ENCODE measurements around the gene AGAP1. TPM values are rescaled to one million over a fixed set of nuclear protein-coding genes. Genes with fewer than 3 reads are reported as not detected.

The AGAP1 gene
- total RNA-seq, 1 donor from 2014 or later: 3.8 TPM

- H3K4me1 Mint-ChIP-seq: no peaks in the 10 kb centered on the region
- H3K27me3 Mint-ChIP-seq: peaks cover 3% of the 10 kb centered on the region
- no peak overlapping the region for H3K27ac Mint-ChIP-seq
- intact Hi-C loops (cut with micrococcal nuclease): no loop called here
- no peaks in the 10 kb centered on the region for H3K9me3 Mint-ChIP-seq
- no peak overlapping the region for H3K4me3 Mint-ChIP-seq
- DNase-seq: no peak
- H3K36me3 Mint-ChIP-seq (ENCODE audit: low read depth): no peaks in the 10 kb centered on the region
These were observed 415.0 kb downstream of the AGAP1 start for GRCh38 chr2:235908826-235909225.

- Mint-ChIP-seq H3K36me3 (ENCODE audit: low read depth) (no peaks in the 10 kb centered on the region), H3K27ac (no peak overlapping the region), H3K4me1 (no peaks in the 10 kb centered on the region), H3K9me3 (no peaks in the 10 kb centered on the region), H3K27me3 (peaks cover 2% of the 10 kb centered on the region), H3K4me3 (no peak overlapping the region)
- no peak for DNase-seq
- intact Hi-C loops (cut with micrococcal nuclease): no loop called here
These were observed 415.5 kb downstream of the AGAP1 start for GRCh38 chr2:235909358-235909757.

GRCh38 chr2:235910067-235910466 is 416.2 kb downstream of the AGAP1 start:
- DNase-seq: no peak
- no peaks in the 10 kb centered on the region for H3K27me3 Mint-ChIP-seq
- no peak overlapping the region for H3K27ac Mint-ChIP-seq
- intact Hi-C loops (cut with micrococcal nuclease): no loop called here
- H3K36me3 Mint-ChIP-seq (ENCODE audit: low read depth): no peaks in the 10 kb centered on the region
- H3K4me1 Mint-ChIP-seq: no peaks in the 10 kb centered on the region
- no peak overlapping the region for H3K4me3 Mint-ChIP-seq
- no peaks in the 10 kb centered on the region for H3K9me3 Mint-ChIP-seq

- intact Hi-C loops (cut with micrococcal nuclease): no loop called here
- no peaks in the 10 kb centered on the region for H3K27me3 Mint-ChIP-seq
- H3K9me3 Mint-ChIP-seq: no peaks in the 10 kb centered on the region
- H3K27ac Mint-ChIP-seq: no peak overlapping the region
- H3K4me1 Mint-ChIP-seq: no peaks in the 10 kb centered on the region
- H3K36me3 Mint-ChIP-seq (ENCODE audit: low read depth): no peaks in the 10 kb centered on the region
- no peak overlapping the region for H3K4me3 Mint-ChIP-seq
- no peak for DNase-seq
These were observed 417.3 kb downstream of the AGAP1 start for GRCh38 chr2:235911125-235911524.

GRCh38 chr2:235911633-235912233 is 417.9 kb downstream of the AGAP1 start:
- H3K9me3 Mint-ChIP-seq: no peaks in the 10 kb centered on the region
- intact Hi-C loops (cut with micrococcal nuclease): no loop called here
- DNase-seq: no peak

GRCh38 chr2:235914756-235915155 is 420.9 kb downstream of the AGAP1 start:
- Mint-ChIP-seq H3K9me3 (no peaks in the 10 kb centered on the region), H3K36me3 (ENCODE audit: low read depth) (no peaks in the 10 kb centered on the region), H3K4me1 (no peaks in the 10 kb centered on the region), H3K4me3 (no peak overlapping the region), H3K27ac (no peak overlapping the region), H3K27me3 (no peaks in the 10 kb centered on the region)
- DNase-seq: no peak
- intact Hi-C loops (cut with micrococcal nuclease): no loop called here

More at GRCh38 chr2:235911633-235912233, 417.9 kb downstream of the AGAP1 start:
- H3K27me3 Mint-ChIP-seq: no peaks in the 10 kb centered on the region
- no peaks in the 10 kb centered on the region for H3K4me1 Mint-ChIP-seq
- no peaks in the 10 kb centered on the region for H3K36me3 Mint-ChIP-seq (ENCODE audit: low read depth)
- H3K27ac Mint-ChIP-seq: no peak overlapping the region
- H3K4me3 Mint-ChIP-seq: no peak overlapping the region

GRCh38 chr2:235917506-235917905 is 423.7 kb downstream of the AGAP1 start:
- H3K9me3 Mint-ChIP-seq: no peaks in the 10 kb centered on the region
- intact Hi-C loops (cut with micrococcal nuclease): no loop called here
- no peak for DNase-seq
- H3K4me1 Mint-ChIP-seq: no peaks in the 10 kb centered on the region
- no peaks in the 10 kb centered on the region for H3K27me3 Mint-ChIP-seq
- H3K36me3 Mint-ChIP-seq (ENCODE audit: low read depth): no peaks in the 10 kb centered on the region
- H3K27ac Mint-ChIP-seq: no peak overlapping the region
- no peak overlapping the region for H3K4me3 Mint-ChIP-seq

- no peak for DNase-seq
- Mint-ChIP-seq H3K27me3 (no peaks in the 10 kb centered on the region), H3K9me3 (no peaks in the 10 kb centered on the region), H3K4me3 (no peak overlapping the region), H3K27ac (no peak overlapping the region), H3K4me1 (no peaks in the 10 kb centered on the region), H3K36me3 (ENCODE audit: low read depth) (no peaks in the 10 kb centered on the region)
- intact Hi-C loops (cut with micrococcal nuclease): no loop called here
These were observed 425.0 kb downstream of the AGAP1 start for GRCh38 chr2:235918876-235919275.

GRCh38 chr2:235920216-235920865 is 426.5 kb downstream of the AGAP1 start:
- Mint-ChIP-seq H3K27me3 (no peaks in the 10 kb centered on the region), H3K4me1 (no peaks in the 10 kb centered on the region), H3K4me3 (no peak overlapping the region), H3K36me3 (ENCODE audit: low read depth) (no peaks in the 10 kb centered on the region), H3K9me3 (no peaks in the 10 kb centered on the region), H3K27ac (no peak overlapping the region)
- no peak for DNase-seq
- intact Hi-C loops (cut with micrococcal nuclease): no loop called here

- H3K27me3 Mint-ChIP-seq: no peaks in the 10 kb centered on the region
- no peak for DNase-seq
- intact Hi-C loops (cut with micrococcal nuclease): no loop called here
- H3K36me3 Mint-ChIP-seq (ENCODE audit: low read depth): no peaks in the 10 kb centered on the region
- H3K9me3 Mint-ChIP-seq: no peaks in the 10 kb centered on the region
- H3K4me3 Mint-ChIP-seq: no peak overlapping the region
- no peak overlapping the region for H3K27ac Mint-ChIP-seq
- H3K4me1 Mint-ChIP-seq: no peaks in the 10 kb centered on the region
These were observed 427.8 kb downstream of the AGAP1 start for GRCh38 chr2:235921508-235922191.

- Mint-ChIP-seq H3K27me3 (no peaks in the 10 kb centered on the region), H3K27ac (no peak overlapping the region), H3K36me3 (ENCODE audit: low read depth) (no peaks in the 10 kb centered on the region), H3K4me1 (no peaks in the 10 kb centered on the region), H3K9me3 (no peaks in the 10 kb centered on the region), H3K4me3 (no peak overlapping the region)
- DNase-seq: no peak
- intact Hi-C loops (cut with micrococcal nuclease): no loop called here
These were observed 429.0 kb downstream of the AGAP1 start for GRCh38 chr2:235922839-235923238.

GRCh38 chr2:235923859-235924674 is 430.2 kb downstream of the AGAP1 start:
- Mint-ChIP-seq H3K27me3 (no peaks in the 10 kb centered on the region), H3K4me1 (no peaks in the 10 kb centered on the region)

GRCh38 chr2:235924675-235925063 is 430.8 kb downstream of the AGAP1 start:
- no peak for DNase-seq
- H3K27me3 Mint-ChIP-seq: no peaks in the 10 kb centered on the region
- no peak overlapping the region for H3K27ac Mint-ChIP-seq
- no peaks in the 10 kb centered on the region for H3K9me3 Mint-ChIP-seq
- intact Hi-C loops (cut with micrococcal nuclease): no loop called here
- no peak overlapping the region for H3K4me3 Mint-ChIP-seq
- no peaks in the 10 kb centered on the region for H3K4me1 Mint-ChIP-seq
- no peaks in the 10 kb centered on the region for H3K36me3 Mint-ChIP-seq (ENCODE audit: low read depth)

More at GRCh38 chr2:235923859-235924674, 430.2 kb downstream of the AGAP1 start:
- no peaks in the 10 kb centered on the region for H3K9me3 Mint-ChIP-seq
- H3K36me3 Mint-ChIP-seq (ENCODE audit: low read depth): no peaks in the 10 kb centered on the region
- intact Hi-C loops (cut with micrococcal nuclease): no loop called here
- DNase-seq: no peak
- H3K27ac Mint-ChIP-seq: no peak overlapping the region
- no peak overlapping the region for H3K4me3 Mint-ChIP-seq

All from activated CD4-positive, alpha-beta T cell treated with anti-CD3 and anti-CD28 coated beads, Interleukin-2, amount 10 ng/mL, durations not matched to agents 24 days and 14 days (primary cell).